K562 (cell line): ENCODE data around the gene TMEM139. TPM values are rescaled to one million over a fixed set of nuclear protein-coding genes. Genes with fewer than 3 reads are reported as not detected.

Experiments used
- CREM ChIP-seq: IDR thresholded peaks from 2 replicates; pipeline ENCODE4 v1.6.1; 2014; ENCODE audit warnings: antibody characterized with exemption, low read depth
- CTCF ChIP-seq, 3 experiments: IDR thresholded peaks in 2 of 3; conservative IDR thresholded peaks in 1 of 3; 2 replicates each; pipeline ENCODE4 v1.5.1; 2011 to 2012; ENCODE audit warnings: low read length in 3 of 3, mild to moderate bottlenecking in 3 of 3, control low read depth in 2 of 3, improper control_type of control experiment in 1 of 3, inconsistent platforms in 1 of 3, low read depth in 1 of 3, mixed read lengths in 1 of 3, moderate library complexity in 1 of 3; ENCODE audit not compliant: insufficient read depth in 2 of 3
- GATAD2B ChIP-seq: fragments of 450-650 bp; IDR thresholded peaks from 2 replicates; pipeline ENCODE4 v1.6.1; 2017; ENCODE audit warnings: mild to moderate bottlenecking, borderline replicate concordance
- HNRNPUL1 ChIP-seq: fragments of 200-400 bp; formaldehyde crosslinking; IDR thresholded peaks from 2 replicates; pipeline ENCODE4 v1.6.1; 2017; ENCODE audit warnings: low read length
- KAT8 ChIP-seq: fragments of 450-650 bp; IDR thresholded peaks from 2 replicates; pipeline ENCODE4 v1.6.1; 2016; ENCODE audit warnings: low read depth, mild to moderate bottlenecking
- MLLT1 ChIP-seq, 2 experiments: fragments of 450-650 bp; IDR thresholded peaks; 2 replicates each; pipeline ENCODE4 v1.6.1; 2016
- PCBP2 ChIP-seq: fragments of 200-400 bp; formaldehyde crosslinking; IDR thresholded peaks from 2 replicates; pipeline ENCODE4 v1.6.1; 2018; ENCODE audit warnings: low read length, low read depth, mild to moderate bottlenecking, moderate library complexity; ENCODE audit not compliant: poor library complexity, severe bottlenecking
- POLR2AphosphoS5 ChIP-seq: IDR thresholded peaks from 2 replicates; pipeline ENCODE4 v1.6.1; 2011; ENCODE audit warnings: mild to moderate bottlenecking, low read depth, low read length, moderate library complexity; ENCODE audit not compliant: control insufficient read depth, insufficient read depth
- RAD21 ChIP-seq, 2 experiments: fragments of 250-450 bp in 1 of 2; fragments of 450-650 bp in 1 of 2; sonication (Bioruptor Pico) in 1 of 2; formaldehyde crosslinking in 1 of 2; IDR thresholded peaks in 1 of 2; conservative IDR thresholded peaks in 1 of 2; 2 replicates each; pipeline versions ENCODE4 v1.4.0 to v1.8.0; 2020 to 2022; ENCODE audit warnings: mild to moderate bottlenecking in 2 of 2, moderate library complexity in 1 of 2
- REST ChIP-seq, 2 experiments: fragments of 450-650 bp; formaldehyde crosslinking in 1 of 2; IDR thresholded peaks; 2 replicates each; pipeline versions ENCODE4 v1.4.0 to v1.6.1; 2014 to 2020; ENCODE audit warnings: mild to moderate bottlenecking in 2 of 2, borderline replicate concordance in 1 of 2, low read depth in 1 of 2
- SMC3 ChIP-seq: conservative IDR thresholded peaks from 2 replicates; pipeline ENCODE4 v1.6.1; 2011; ENCODE audit warnings: low read depth, low read length, improper control_type of control experiment; ENCODE audit not compliant: insufficient read depth
- WHSC1 ChIP-seq: IDR thresholded peaks from one replicate; pipeline ENCODE4 v1.6.1; 2012; ENCODE audit warnings: low read length, control low read depth, inconsistent platforms
- ZBTB1 ChIP-seq: sonication (generic); formaldehyde crosslinking; IDR thresholded peaks from 2 replicates; pipeline ENCODE4 v1.8.1; 2023; ENCODE audit warnings: missing genetic modification reagents, low read depth, mild to moderate bottlenecking, borderline replicate concordance
- ZNF280B ChIP-seq: fragments of 250-450 bp; sonication (Bioruptor Pico); IDR thresholded peaks from 2 replicates; pipeline ENCODE4 v1.5.1; 2021; ENCODE audit warnings: mild to moderate bottlenecking
- polyA plus RNA-seq, 8 experiments: library from polyadenylated mRNA; depleted of rRNA in 4 of 8; stranded (reverse) in 5 of 8; unstranded in 3 of 8; fragments of >200 nt; fragmentation: Nextera tagmentation in 2 of 8; fragmentation: Illumina TruSeq in 1 of 8; extraction: Ambion mirVana in 2 of 8; extraction: Trizol in 1 of 8; gene quantifications; 2 replicates each; pipeline versions ENCODE4 v1.2.1 to v1.2.3, GENCODE V29; 2011 to 2014; ENCODE audit warnings: inconsistent platforms in 1 of 8, missing spikeins in 1 of 8
- total RNA-seq, 7 experiments: library from RNA; depleted of rRNA in 6 of 7; stranded (reverse); fragments of >200 nt in 6 of 7; fragmentation: Illumina TruSeq in 2 of 7; extraction: Trizol in 2 of 7; gene quantifications; 2 replicates each; pipeline versions ENCODE4 v1.2.1 to v1.2.3, GENCODE V29; 2011 to 2021; ENCODE audit warnings: low replicate concordance in 1 of 7

Gene TMEM139
- total and polyA plus RNA-seq, 9 of the 15 experiments (the other 6 are each of a cell fraction or from before 2014, with no cell fraction given), result 0.27 to 1.8 (median 0.79) TPM

GRCh38 chr7:143299840-143300239 is 15.1 kb downstream of the TMEM139 start (continued):
- TF ChIP-seq REST (IDR thresholded peaks at IDR 0.05; ENCODE audit: borderline replicate concordance) (peak; percentile 40; the same call in 1 of the 2 replicates), REST (CRISPR knock-in tag; IDR thresholded peaks at IDR 0.05; ENCODE audit: low read depth) (no peak), SMC3 (peak; percentile 48), ZNF280B (CRISPR knock-in tag) (no peak), MLLT1 (IDR thresholded peaks at IDR 0.05) (0 out of 4 replicates have a peak, but pooled peaks of 1 of the 2 experiments have one; percentile 30), PCBP2 (no peak), CTCF (IDR thresholded peaks at IDR 0.05 in 2 of 3, conservative IDR thresholded peaks at IDR 0.05 in 1 of 3; ENCODE audit: insufficient read depth in 2 of 3, low read depth in 1 of 3, low read length in 3 of 3) (peak; percentile 77 to 87 (median 83)), HNRNPUL1 (no peak), WHSC1 (no peak), POLR2AphosphoS5 (0 out of 2 replicates have a peak, but pooled peaks have one; percentile 22), RAD21 (CRISPR knock-in tag; conservative IDR thresholded peaks at IDR 0.05 in 1 of 2, IDR thresholded peaks at IDR 0.05 in 1 of 2) (peak in 1 of 2 experiments; percentile 49; a peak in 2 of 4 replicates), KAT8 (no peak), ZBTB1 (CRISPR knock-in tag) (no peak), GATAD2B (no peak), CREM (peak; percentile 40; the same call in 1 of the 2 replicates)
